GM21367 (cell line): Measurements from ENCODE around the gene SFT2D2.

Source experiments
- ATAC-seq: cut with Tn5 transposase; IDR thresholded peaks from one replicate; pipeline ENCODE4 v1.9.1; 2021; ENCODE audit not compliant: unreplicated experiment

SFT2D2 gene

GRCh38 chr1:168264296-168264695 is 38.5 kb downstream of the SFT2D2 start:
- no peak for ATAC-seq

GRCh38 chr1:168265596-168265995 is 39.8 kb downstream of the SFT2D2 start:
- ATAC-seq, result no peak

- no peak for ATAC-seq
Measured at GRCh38 chr1:168266644-168267186, 40.9 kb downstream of the SFT2D2 start.

- no peak for ATAC-seq
Measured at GRCh38 chr1:168271636-168272035, 45.8 kb downstream of the SFT2D2 start.

GRCh38 chr1:168273575-168273974 is 47.8 kb downstream of the SFT2D2 start:
- no peak for ATAC-seq

GRCh38 chr1:168279253-168279652 is 53.4 kb downstream of the SFT2D2 start:
- no peak for ATAC-seq

- ATAC-seq, result no peak
Measured at GRCh38 chr1:168280296-168280927, 54.6 kb downstream of the SFT2D2 start, which contains the start of gene TBX19. TSS of gene TBX19 (plus strand) at chr1:168280877. CDS start at chr1:168281091, 214 bp downstream.

- ATAC-seq, result no peak
Measured at GRCh38 chr1:168281603-168282325, 56.0 kb downstream of the SFT2D2 start.

GRCh38 chr1:168285521-168285790 is 59.7 kb downstream of the SFT2D2 start:
- no peak for ATAC-seq

- ATAC-seq, result no peak
Measured at GRCh38 chr1:168285971-168286927, 60.4 kb downstream of the SFT2D2 start.

- no peak for ATAC-seq
Measured at GRCh38 chr1:168287237-168287664, 61.4 kb downstream of the SFT2D2 start.

- ATAC-seq, result no peak
Measured at GRCh38 chr1:168288311-168289052, 62.7 kb downstream of the SFT2D2 start.

- no peak for ATAC-seq
Measured at GRCh38 chr1:168291222-168291837, 65.5 kb downstream of the SFT2D2 start.

- ATAC-seq, result no peak
Measured at GRCh38 chr1:168293356-168293755, 67.6 kb downstream of the SFT2D2 start.

GRCh38 chr1:168295411-168296114 is 69.8 kb downstream of the SFT2D2 start:
- ATAC-seq, result no peak

- no peak for ATAC-seq
Measured at GRCh38 chr1:168297019-168297730, 71.4 kb downstream of the SFT2D2 start.

GRCh38 chr1:168298446-168298845 is 72.6 kb downstream of the SFT2D2 start:
- no peak for ATAC-seq

GRCh38 chr1:168300626-168301025 is 74.8 kb downstream of the SFT2D2 start:
- no peak for ATAC-seq
